ENCODE measurements around the gene CALHM3. TPM values are rescaled to one million over a fixed set of nuclear protein-coding genes. Genes with fewer than 3 reads are reported as not detected.
"Not testable (repeated sequence)": the region's sequence is repeated elsewhere in the genome, so short reads cannot be mapped to it uniquely, and the experiment has no call there.

Gene CALHM3
- total RNA-seq, 2 experiments from 2014 or later: not detected

DNA sequence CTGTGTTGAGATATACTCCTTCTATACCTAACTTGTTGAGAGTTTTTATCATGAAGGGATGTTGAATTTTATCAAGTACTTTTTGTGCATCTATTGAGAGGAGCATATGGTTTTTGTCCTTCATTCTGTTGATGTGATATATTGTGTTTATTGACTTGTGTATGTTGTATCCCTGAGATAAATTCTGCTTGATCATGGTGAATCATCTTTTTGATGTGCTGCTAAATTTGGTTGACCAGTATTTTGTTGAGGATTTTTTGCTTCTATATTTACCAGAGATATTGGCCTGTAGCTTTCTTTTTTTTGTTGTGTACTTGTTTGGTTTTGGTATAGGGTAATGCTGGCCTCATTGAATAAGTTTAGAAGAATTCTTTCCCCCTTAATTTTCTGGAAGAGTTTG, 46.9 kb upstream of the CALHM3 start:
- ATAC-seq (ENCODE audit: poor library complexity): no peak
- H3K27ac Mint-ChIP-seq: no peak overlapping the region
- no peak for TF ChIP-seq CTCF (IDR thresholded peaks at IDR 0.05)
- no peak overlapping the region for H3K27ac ChIP-seq (ENCODE audit: low read depth in 1 of 2, low read length in 2 of 2)
- H3K4me3 Mint-ChIP-seq: no peak overlapping the region
- peaks cover 3% of the 10 kb centered on the region for H3K9me3 Mint-ChIP-seq
- no peaks in the 10 kb centered on the region for H3K4me1 ChIP-seq (ENCODE audit: insufficient read depth, low read length)
- no peak overlapping the region for H3K4me3 ChIP-seq (ENCODE audit: low read length)
- DNase-seq: no peak
- POLR2A ChIA-PET: no interaction called here
- H3K4me1 Mint-ChIP-seq (ENCODE audit: low read depth): no peaks in the 10 kb centered on the region
- H3K36me3 Mint-ChIP-seq (ENCODE audit: low read depth): no peaks in the 10 kb centered on the region
- H3K27me3 ChIP-seq (ENCODE audit: control insufficient read depth in 1 of 2, insufficient read depth in 2 of 2, low read length in 2 of 2): peaks cover 0 to 4% of the 10 kb centered on the region in 2 experiments
- no peaks in the 10 kb centered on the region for H3K36me3 ChIP-seq (ENCODE audit: insufficient read depth, low read length)
- CTCF ChIA-PET: no interaction called here
- peaks cover 18% of the 10 kb centered on the region for H3K27me3 Mint-ChIP-seq
- intact Hi-C loops (cut with DNase I, micrococcal nuclease): no loop called here
- H3K9me3 ChIP-seq (ENCODE audit: control insufficient read depth in 1 of 2, insufficient read depth in 1 of 2, low read length in 2 of 2): peaks cover 5% of the 10 kb centered on the region in 2 experiments

GRCh38 chr10:103523683-103524082, 44.6 kb upstream of the CALHM3 start:
- H3K9me3 Mint-ChIP-seq: no peaks in the 10 kb centered on the region
- ChIA-PET CTCF (interaction anchor here (1.1 kb wide), 1 partner anchor 9 kb away, joined by 3 read pairs; no protein-coding TSS in a partner anchor), POLR2A (no interaction called here)
- TF ChIP-seq CTCF (IDR thresholded peaks at IDR 0.05): no peak
- no peak for DNase-seq
- intact Hi-C loops (cut with DNase I, micrococcal nuclease): no loop called here
- Histone ChIP-seq H3K9me3 (ENCODE audit: control insufficient read depth in 1 of 2, insufficient read depth in 1 of 2, low read length in 2 of 2) (peaks cover 0 to 5% of the 10 kb centered on the region in 2 experiments), H3K4me3 (ENCODE audit: low read length) (no peak overlapping the region), H3K36me3 (ENCODE audit: insufficient read depth, low read length) (no peaks in the 10 kb centered on the region), H3K4me1 (ENCODE audit: insufficient read depth, low read length) (no peaks in the 10 kb centered on the region), H3K27me3 (ENCODE audit: control insufficient read depth in 1 of 2, insufficient read depth in 2 of 2, low read length in 2 of 2) (peaks cover 0 to 4% of the 10 kb centered on the region in 2 experiments), H3K27ac (ENCODE audit: low read depth in 1 of 2, low read length in 2 of 2) (no peak overlapping the region)
- no peak overlapping the region for H3K27ac Mint-ChIP-seq
- no peaks in the 10 kb centered on the region for H3K4me1 Mint-ChIP-seq (ENCODE audit: low read depth)
- H3K4me3 Mint-ChIP-seq: no peak overlapping the region
- peaks cover 18% of the 10 kb centered on the region for H3K27me3 Mint-ChIP-seq
- ATAC-seq (ENCODE audit: poor library complexity): no peak
- no peaks in the 10 kb centered on the region for H3K36me3 Mint-ChIP-seq (ENCODE audit: low read depth)

DNA sequence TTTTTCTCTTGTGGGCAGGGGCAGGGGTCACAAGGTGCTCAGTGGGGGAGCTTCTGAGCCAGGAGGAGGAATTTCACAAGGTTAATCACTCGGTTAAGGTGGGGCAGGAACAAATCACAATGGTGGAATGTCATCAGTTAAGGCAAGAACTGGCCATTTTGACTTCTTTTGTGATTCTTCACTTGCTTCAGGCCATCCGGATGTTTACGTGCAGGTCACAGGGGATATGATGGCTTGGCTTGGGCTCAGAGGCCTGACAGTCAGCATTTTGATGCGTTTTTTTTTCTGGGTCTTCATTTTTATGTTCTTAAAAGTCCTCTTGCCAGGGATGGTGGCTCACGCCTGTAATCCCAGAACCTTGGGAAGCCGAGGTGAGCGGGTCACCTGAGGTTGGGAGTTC, 43.0 kb upstream of the CALHM3 start:
- POLR2A ChIA-PET; H3K4me3 ChIP-seq (ENCODE audit: low read length); H3K36me3 ChIP-seq (ENCODE audit: insufficient read depth, low read length); DNase-seq; ATAC-seq (ENCODE audit: poor library complexity); H3K27ac Mint-ChIP-seq; H3K27ac ChIP-seq (ENCODE audit: low read depth in 1 of 2, low read length in 2 of 2); H3K9me3 ChIP-seq (ENCODE audit: control insufficient read depth in 1 of 2, insufficient read depth in 1 of 2, low read length in 2 of 2); H3K4me1 ChIP-seq (ENCODE audit: insufficient read depth, low read length); H3K27me3 ChIP-seq (ENCODE audit: control insufficient read depth in 1 of 2, insufficient read depth in 2 of 2, low read length in 2 of 2); CTCF ChIA-PET; H3K36me3 Mint-ChIP-seq (ENCODE audit: low read depth); H3K4me1 Mint-ChIP-seq (ENCODE audit: low read depth); H3K9me3 Mint-ChIP-seq; H3K4me3 Mint-ChIP-seq; intact Hi-C loops (cut with DNase I, micrococcal nuclease): not testable (repeated sequence)
- peaks cover 14% of the 10 kb centered on the region for H3K27me3 Mint-ChIP-seq

GRCh38 chr10:103519798-103520197, 40.8 kb upstream of the CALHM3 start:
- H3K27me3 Mint-ChIP-seq: no peaks in the 10 kb centered on the region
- no peaks in the 10 kb centered on the region for H3K36me3 Mint-ChIP-seq (ENCODE audit: low read depth)
- ATAC-seq (ENCODE audit: poor library complexity) (no peak), DNase-seq (no peak)
- no peak overlapping the region for H3K4me3 ChIP-seq (ENCODE audit: low read length)
- H3K9me3 ChIP-seq (ENCODE audit: control insufficient read depth in 1 of 2, insufficient read depth in 1 of 2, low read length in 2 of 2): no peaks in the 10 kb centered on the region
- no peaks in the 10 kb centered on the region for H3K9me3 Mint-ChIP-seq
- no peaks in the 10 kb centered on the region for H3K27me3 ChIP-seq (ENCODE audit: control insufficient read depth in 1 of 2, insufficient read depth in 2 of 2, low read length in 2 of 2)
- ChIA-PET CTCF (no interaction called here), POLR2A (no interaction called here)
- H3K4me1 Mint-ChIP-seq (ENCODE audit: low read depth): peaks cover 5% of the 10 kb centered on the region
- intact Hi-C loops (cut with DNase I, micrococcal nuclease): no loop called here
- no peak overlapping the region for H3K4me3 Mint-ChIP-seq
- no peaks in the 10 kb centered on the region for H3K4me1 ChIP-seq (ENCODE audit: insufficient read depth, low read length)
- TF ChIP-seq CTCF (IDR thresholded peaks at IDR 0.05): no peak
- no peak overlapping the region for H3K27ac ChIP-seq (ENCODE audit: low read depth in 1 of 2, low read length in 2 of 2)
- no peak overlapping the region for H3K27ac Mint-ChIP-seq
- H3K36me3 ChIP-seq (ENCODE audit: insufficient read depth, low read length): no peaks in the 10 kb centered on the region

All from CD4-positive, alpha-beta T cell (primary cell).